Fibroblast of lung (primary cell): Measurements from ENCODE around the gene PYY. TPM values are rescaled to one million over a fixed set of nuclear protein-coding genes. Genes with fewer than 3 reads are reported as not detected.

Source experiments
- DNase-seq, 2 donors: peaks; one replicate each; pipeline versions ENCODE4 v3.0.0 to v3.0.0-alpha.2; 2010; ENCODE audit warnings: low read depth in 2 of 2
- H2AFZ ChIP-seq: 2 replicates; pipeline ENCODE4 v1.5.1; 2012; ENCODE audit warnings: low read length, control low read depth, inconsistent platforms
- H3K27ac ChIP-seq: 2 replicates; pipeline ENCODE4 v1.5.1; 2011; ENCODE audit warnings: low read length, control low read depth; ENCODE audit not compliant: insufficient read depth
- H3K27me3 ChIP-seq: 2 replicates; pipeline ENCODE4 v1.5.1; 2011; ENCODE audit warnings: mild to moderate bottlenecking, low read length; ENCODE audit not compliant: control insufficient read depth, insufficient read depth
- H3K36me3 ChIP-seq: 2 replicates; pipeline ENCODE4 v1.5.1; 2011; ENCODE audit warnings: low read length; ENCODE audit not compliant: control insufficient read depth, insufficient read depth
- H3K4me1 ChIP-seq: 2 replicates; pipeline ENCODE4 v1.5.1; 2011; ENCODE audit warnings: low read length; ENCODE audit not compliant: control insufficient read depth, insufficient read depth; ENCODE audit errors: extremely low read depth
- H3K4me2 ChIP-seq: 2 replicates; pipeline ENCODE4 v1.5.1; 2011; ENCODE audit warnings: low read length, control low read depth; ENCODE audit not compliant: insufficient read depth; ENCODE audit errors: extremely low read depth
- H3K4me3 ChIP-seq, 4 experiments: fragments of 200-600 bp in 1 of 4; sonication (generic) in 1 of 4; replicated peaks in 1 of 4; 2 replicates each; pipeline ENCODE4 v1.5.1; 2011 to 2016; ENCODE audit warnings: low read length in 4 of 4, low read depth in 3 of 4, mild to moderate bottlenecking in 3 of 4, control low read depth in 2 of 4, inconsistent platforms in 1 of 4, mixed read lengths in 1 of 4; ENCODE audit not compliant: insufficient read depth in 1 of 4; ENCODE audit errors: control extremely low read depth in 1 of 4
- H3K79me2 ChIP-seq: 2 replicates; pipeline ENCODE4 v1.5.1; 2012; ENCODE audit warnings: mild to moderate bottlenecking, low read length, inconsistent platforms; ENCODE audit not compliant: control insufficient read depth, insufficient read depth
- H3K9ac ChIP-seq: 2 replicates; pipeline ENCODE4 v1.5.1; 2011; ENCODE audit warnings: mild to moderate bottlenecking, low read length, control low read depth; ENCODE audit not compliant: insufficient read depth
- H3K9me3 ChIP-seq: 2 replicates; pipeline ENCODE4 v1.5.1; 2012; ENCODE audit warnings: low read depth, low read length; ENCODE audit not compliant: control insufficient read depth, insufficient read depth
- H4K20me1 ChIP-seq: 2 replicates; pipeline ENCODE4 v1.5.1; 2011; ENCODE audit warnings: low read length; ENCODE audit not compliant: control insufficient read depth, insufficient read depth; ENCODE audit errors: extremely low read depth
- EZH2 ChIP-seq: IDR thresholded peaks from 2 replicates; pipeline ENCODE4 v1.5.1; 2012; ENCODE audit warnings: low read length, control low read depth, mild to moderate bottlenecking; ENCODE audit errors: missing control alignments
- polyA plus RNA-seq, 2 donors: library from polyadenylated mRNA; depleted of rRNA in 1 of 2; stranded (reverse) in 1 of 2; unstranded in 1 of 2; fragments of >200 nt; gene quantifications; 2 replicates each; pipeline ENCODE4 v1.2.1, GENCODE V29; 2011 to 2012; ENCODE audit warnings: missing spikeins in 1 of 2
- total RNA-seq: library from RNA; depleted of rRNA; stranded (reverse); fragments of >200 nt; gene quantifications from 2 replicates; pipeline ENCODE4 v1.2.1, GENCODE V29; 2014
- TF ChIP-seq, protein P1 (sequence below), 2 donors: IDR thresholded peaks in 1 of 2; conservative IDR thresholded peaks in 1 of 2; 1 replicate in 1 of 2; 2 replicates in 1 of 2; pipeline ENCODE4 v1.5.1; 2011 to 2012; ENCODE audit warnings: low read length in 2 of 2, control low read depth in 1 of 2, inconsistent platforms in 1 of 2, low read depth in 1 of 2, mild to moderate bottlenecking in 1 of 2

The PYY gene
- total and polyA plus RNA-seq, 2 donors (not counting 1 experiment from before 2014, with no cell fraction given), result 0.33 TPM; not detected in 1

- no peak overlapping the region for H3K4me2 ChIP-seq
- TF ChIP-seq EZH2, result no peak
- TF ChIP-seq, protein P1, sequence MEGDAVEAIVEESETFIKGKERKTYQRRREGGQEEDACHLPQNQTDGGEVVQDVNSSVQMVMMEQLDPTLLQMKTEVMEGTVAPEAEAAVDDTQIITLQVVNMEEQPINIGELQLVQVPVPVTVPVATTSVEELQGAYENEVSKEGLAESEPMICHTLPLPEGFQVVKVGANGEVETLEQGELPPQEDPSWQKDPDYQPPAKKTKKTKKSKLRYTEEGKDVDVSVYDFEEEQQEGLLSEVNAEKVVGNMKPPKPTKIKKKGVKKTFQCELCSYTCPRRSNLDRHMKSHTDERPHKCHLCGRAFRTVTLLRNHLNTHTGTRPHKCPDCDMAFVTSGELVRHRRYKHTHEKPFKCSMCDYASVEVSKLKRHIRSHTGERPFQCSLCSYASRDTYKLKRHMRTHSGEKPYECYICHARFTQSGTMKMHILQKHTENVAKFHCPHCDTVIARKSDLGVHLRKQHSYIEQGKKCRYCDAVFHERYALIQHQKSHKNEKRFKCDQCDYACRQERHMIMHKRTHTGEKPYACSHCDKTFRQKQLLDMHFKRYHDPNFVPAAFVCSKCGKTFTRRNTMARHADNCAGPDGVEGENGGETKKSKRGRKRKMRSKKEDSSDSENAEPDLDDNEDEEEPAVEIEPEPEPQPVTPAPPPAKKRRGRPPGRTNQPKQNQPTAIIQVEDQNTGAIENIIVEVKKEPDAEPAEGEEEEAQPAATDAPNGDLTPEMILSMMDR (conservative IDR thresholded peaks at IDR 0.05 in 1 of 2, IDR thresholded peaks at IDR 0.05 in 1 of 2; ENCODE audit: low read depth in 1 of 2, low read length in 2 of 2), result no peak
- peaks cover 29% of the 10 kb centered on the region for H3K27me3 ChIP-seq
Measured at GRCh38 chr17:43979671-43980070, 25.9 kb upstream of the PYY start.

GRCh38 chr17:43979011-43979410, 25.3 kb upstream of the PYY start:
- no peak overlapping the region for H3K4me2 ChIP-seq
- TF ChIP-seq, protein P1 (conservative IDR thresholded peaks at IDR 0.05 in 1 of 2, IDR thresholded peaks at IDR 0.05 in 1 of 2; ENCODE audit: low read depth in 1 of 2, low read length in 2 of 2), result no peak
- no peak for TF ChIP-seq EZH2
- H3K27me3 ChIP-seq, result peaks cover 29% of the 10 kb centered on the region
- H3K79me2 ChIP-seq, result no peaks in the 10 kb centered on the region
- H3K4me3 ChIP-seq, result no peak overlapping the region
- H4K20me1 ChIP-seq, result no peaks in the 10 kb centered on the region
- H3K9ac ChIP-seq, result no peak overlapping the region
- H3K9me3 ChIP-seq, result no peaks in the 10 kb centered on the region
- no peak overlapping the region for H3K27ac ChIP-seq
- no peaks in the 10 kb centered on the region for H3K4me1 ChIP-seq
- no peak for DNase-seq
- H2AFZ ChIP-seq, result no peak overlapping the region
- no peaks in the 10 kb centered on the region for H3K36me3 ChIP-seq

More at GRCh38 chr17:43979671-43980070, 25.9 kb upstream of the PYY start:
- Histone ChIP-seq H4K20me1 (no peaks in the 10 kb centered on the region), H3K9me3 (no peaks in the 10 kb centered on the region), H3K4me1 (no peaks in the 10 kb centered on the region), H3K9ac (no peak overlapping the region), H3K79me2 (no peaks in the 10 kb centered on the region), H2AFZ (no peak overlapping the region), H3K4me3 (no peak overlapping the region), H3K36me3 (no peaks in the 10 kb centered on the region), H3K27ac (no peak overlapping the region)
- DNase-seq, result no peak

- Histone ChIP-seq H3K9me3 (no peaks in the 10 kb centered on the region), H3K4me2 (no peak overlapping the region), H3K9ac (no peak overlapping the region), H3K27ac (no peak overlapping the region), H3K4me3 (no peak overlapping the region), H3K36me3 (no peaks in the 10 kb centered on the region), H3K27me3 (peaks cover 22% of the 10 kb centered on the region), H4K20me1 (no peaks in the 10 kb centered on the region), H3K79me2 (no peaks in the 10 kb centered on the region), H3K4me1 (no peaks in the 10 kb centered on the region), H2AFZ (no peak overlapping the region)
- no peak for DNase-seq
- no peak for TF ChIP-seq EZH2
Measured at GRCh38 chr17:43978078-43978477, 24.3 kb upstream of the PYY start.
